GM23338 (cell line): ENCODE data around the gene MYOM1. TPM values are rescaled to one million over a fixed set of nuclear protein-coding genes. Genes with fewer than 3 reads are reported as not detected.

Experiments
- ATAC-seq: fragments of 200-7000 bp; cut with Tn5 transposase; 3 replicates; pipeline ENCODE4 v1.9.1; 2020
- DNase-seq: peaks from one replicate; pipeline ENCODE4 v3.0.0-alpha.2; 2015; ENCODE audit warnings: low spot score
- H2AFZ ChIP-seq: fragments of 200-600 bp; sonication (generic); 2 replicates; pipeline ENCODE4 v1.8.0; 2016; ENCODE audit warnings: antibody characterized with exemption, mild to moderate bottlenecking, moderate library complexity
- H3F3A ChIP-seq: fragments of 200-600 bp; sonication (generic); replicated peaks from 2 replicates; pipeline ENCODE4 v1.8.0; 2017; ENCODE audit warnings: antibody characterized with exemption, mixed run types, low read depth
- H3K27ac ChIP-seq: fragments of 200-600 bp; sonication (generic); 2 replicates; pipeline ENCODE4 v1.6.1; 2016; ENCODE audit warnings: low read depth
- H3K27me3 ChIP-seq: fragments of 200-600 bp; sonication (generic); 2 replicates; pipeline ENCODE4 v1.8.0; 2016; ENCODE audit warnings: mild to moderate bottlenecking, mixed run types, moderate library complexity; ENCODE audit not compliant: insufficient read depth
- H3K36me3 ChIP-seq: fragments of 200-600 bp; sonication (generic); 2 replicates; pipeline ENCODE4 v1.8.0; 2016; ENCODE audit warnings: mild to moderate bottlenecking; ENCODE audit not compliant: insufficient read depth
- H3K4me1 ChIP-seq: fragments of 200-600 bp; sonication (generic); 2 replicates; pipeline ENCODE4 v1.8.0; 2016; ENCODE audit warnings: mild to moderate bottlenecking, moderate library complexity; ENCODE audit not compliant: insufficient read depth
- H3K4me2 ChIP-seq: fragments of 200-600 bp; sonication (generic); 2 replicates; pipeline ENCODE4 v1.7.1; 2017; ENCODE audit warnings: mixed run types
- H3K4me3 ChIP-seq: fragments of 200-600 bp; sonication (generic); 2 replicates; pipeline ENCODE4 v1.6.1; 2016; ENCODE audit warnings: mixed run types
- H3K79me2 ChIP-seq: fragments of 200-600 bp; sonication (generic); replicated peaks from 2 replicates; pipeline ENCODE4 v1.8.0; 2017; ENCODE audit warnings: mild to moderate bottlenecking; ENCODE audit not compliant: insufficient read depth
- H3K9me2 ChIP-seq: fragments of 200-600 bp; sonication (generic); 2 replicates; pipeline ENCODE4 v1.8.0; 2017; ENCODE audit not compliant: insufficient read depth
- H4K20me1 ChIP-seq: fragments of 200-600 bp; sonication (generic); replicated peaks from 2 replicates; pipeline ENCODE4 v1.8.0; 2017; ENCODE audit warnings: mild to moderate bottlenecking; ENCODE audit not compliant: insufficient read depth
- H3K27ac Mint-ChIP-seq: 2 replicates; pipeline ENCODE4 v1.8.0; 2020; ENCODE audit warnings: inconsistent platforms, mild to moderate bottlenecking, moderate library complexity, mixed read lengths
- H3K27me3 Mint-ChIP-seq: 3 replicates; pipeline ENCODE4 v1.8.0; 2022; ENCODE audit warnings: low read depth, mild to moderate bottlenecking, moderate library complexity, mixed read lengths, inconsistent platforms; ENCODE audit not compliant: insufficient read depth, poor library complexity
- H3K36me3 Mint-ChIP-seq: 3 replicates; pipeline ENCODE4 v1.8.0; 2021; ENCODE audit warnings: low read depth, mild to moderate bottlenecking, inconsistent platforms, moderate library complexity, mixed read lengths
- H3K4me1 Mint-ChIP-seq: 3 replicates; pipeline ENCODE4 v1.8.0; 2020; ENCODE audit warnings: mild to moderate bottlenecking, inconsistent platforms, mixed read lengths
- H3K4me3 Mint-ChIP-seq: 3 replicates; pipeline ENCODE4 v1.8.0; 2021; ENCODE audit warnings: moderate library complexity, mild to moderate bottlenecking, inconsistent platforms, mixed read lengths
- H3K9me3 Mint-ChIP-seq: 3 replicates; pipeline ENCODE4 v1.8.0; 2020; ENCODE audit warnings: moderate library complexity, mild to moderate bottlenecking, inconsistent platforms, mixed read lengths
- CREB1 ChIP-seq: fragments of 250-450 bp; sonication (Bioruptor Pico); IDR thresholded peaks from 2 replicates; pipeline ENCODE4 v1.5.0; 2020; ENCODE audit warnings: low read depth, mild to moderate bottlenecking, moderate library complexity
- CTCF ChIP-seq, 2 experiments: fragments of 200-600 bp in 1 of 2; sonication (generic) in 1 of 2; conservative IDR thresholded peaks; 2 replicates each; pipeline versions ENCODE4 v1.5.1 to v1.6.1; 2016 to 2017; ENCODE audit warnings: antibody characterized with exemption in 2 of 2, low read depth in 2 of 2, mild to moderate bottlenecking in 2 of 2, moderate library complexity in 1 of 2
- ETS1 ChIP-seq: IDR thresholded peaks from 2 replicates; pipeline ENCODE4 v1.6.1; 2016; ENCODE audit warnings: antibody characterized with exemption
- EZH2 ChIP-seq: fragments of 200-600 bp; sonication (generic); IDR thresholded peaks from one replicate; pipeline ENCODE4 v1.8.0; 2017; ENCODE audit warnings: antibody characterized with exemption, mild to moderate bottlenecking, low read depth; ENCODE audit not compliant: unreplicated experiment
- EZH2phosphoT487 ChIP-seq: fragments of 200-600 bp; sonication (generic); IDR thresholded peaks from one replicate; pipeline ENCODE4 v1.8.1; 2018; ENCODE audit warnings: antibody characterized with exemption; ENCODE audit not compliant: unreplicated experiment
- JUNB ChIP-seq: IDR thresholded peaks from one replicate; pipeline ENCODE4 v1.6.1; 2016; ENCODE audit warnings: antibody characterized with exemption; ENCODE audit not compliant: unreplicated experiment
- NANOG ChIP-seq: IDR thresholded peaks from 2 replicates; pipeline ENCODE4 v1.6.1; 2016; ENCODE audit warnings: antibody characterized with exemption, borderline replicate concordance
- POLR2AphosphoS5 ChIP-seq: IDR thresholded peaks from 2 replicates; pipeline ENCODE4 v1.6.1; 2016; ENCODE audit warnings: antibody characterized with exemption, low read depth
- REST ChIP-seq: IDR thresholded peaks from one replicate; pipeline ENCODE4 v1.6.1; 2018; ENCODE audit warnings: antibody characterized with exemption; ENCODE audit not compliant: unreplicated experiment
- STAT1 ChIP-seq: IDR thresholded peaks from one replicate; pipeline ENCODE4 v1.6.1; 2016; ENCODE audit warnings: antibody characterized with exemption; ENCODE audit not compliant: unreplicated experiment
- ZNF114 ChIP-seq: fragments of 250-450 bp; sonication (Bioruptor Pico); IDR thresholded peaks from 2 replicates; pipeline ENCODE4 v1.5.0; 2020; ENCODE audit warnings: mild to moderate bottlenecking, moderate library complexity
- ZNF331 ChIP-seq: fragments of 250-450 bp; sonication (Bioruptor Pico); IDR thresholded peaks from 2 replicates; pipeline ENCODE4 v1.5.0; 2020; ENCODE audit warnings: low read depth, mild to moderate bottlenecking, moderate library complexity
- ZNF462 ChIP-seq: fragments of 250-450 bp; sonication (Bioruptor Pico); IDR thresholded peaks from 2 replicates; pipeline ENCODE4 v1.5.0; 2020; ENCODE audit warnings: mild to moderate bottlenecking, moderate library complexity
- polyA plus RNA-seq: library from polyadenylated mRNA; unstranded; fragments of >200 nt; fragmentation: Nextera tagmentation; extraction: Ambion mirVana; gene quantifications from 2 replicates; pipeline ENCODE4 v1.2.1, GENCODE V29; 2016
- total RNA-seq: library from RNA; depleted of rRNA; stranded (reverse); fragments of >200 nt; shearing (Covaris generic); gene quantifications from 2 replicates; pipeline ENCODE4 v1.2.3, GENCODE V29; 2014

Gene MYOM1
- total and polyA plus RNA-seq, 2 experiments from 2014 or later = 0.27 to 0.38 TPM

GRCh38 chr18:3175195-3175758, 44.5 kb downstream of the MYOM1 start:
- TF ChIP-seq STAT1 (no peak), ZNF114 (CRISPR knock-in tag) (no peak), ZNF462 (no peak), CREB1 (CRISPR knock-in tag) (no peak), JUNB (no peak), EZH2 (no peak), REST (no peak), EZH2phosphoT487 (no peak), ZNF331 (CRISPR knock-in tag) (no peak), NANOG (no peak), CTCF (conservative IDR thresholded peaks at IDR 0.05; ENCODE audit: low read depth in 2 of 2) (no peak), ETS1 (no peak), POLR2AphosphoS5 (no peak)
- Mint-ChIP-seq H3K9me3 (no peaks in the 10 kb centered on the region), H3K36me3 (no peaks in the 10 kb centered on the region), H3K27ac (no peak overlapping the region), H3K4me3 (no peak overlapping the region), H3K4me1 (peaks cover 5% of the 10 kb centered on the region), H3K27me3 (peaks cover 4% of the 10 kb centered on the region)
- Histone ChIP-seq H3K9me2 (no peaks in the 10 kb centered on the region), H3K27me3 (no peaks in the 10 kb centered on the region), H3K79me2 (no peaks in the 10 kb centered on the region), H2AFZ (no peak overlapping the region), H4K20me1 (no peaks in the 10 kb centered on the region), H3K36me3 (no peaks in the 10 kb centered on the region), H3K4me2 (no peak overlapping the region), H3K4me3 (no peak overlapping the region), H3K4me1 (no peaks in the 10 kb centered on the region), H3F3A (no peaks in the 10 kb centered on the region), H3K27ac (no peak overlapping the region)
- no peak for DNase-seq
- ATAC-seq = no peak
